H4 (cell line): ENCODE results near the gene APLP1. TPM values are rescaled to one million over a fixed set of nuclear protein-coding genes. Genes with fewer than 3 reads are reported as not detected.
A peak's percentile ranks its signal among the peaks of the same experiment; 100 is the strongest.
"Not testable (repeated sequence)": the region's sequence is repeated elsewhere in the genome, so short reads cannot be mapped to it uniquely, and the experiment has no call there.

Experiments used
- DNase-seq: peaks from one replicate; pipeline ENCODE4 v3.0.0-alpha.2; 2015; ENCODE audit warnings: low spot score
- total RNA-seq: library from RNA; depleted of rRNA; stranded (reverse); fragments of >200 nt; shearing (Covaris generic); gene quantifications from 2 replicates; pipeline ENCODE4 v1.2.3, GENCODE V29; 2014

Gene APLP1
- total RNA-seq, 1 experiment from 2014 or later: 45.8 TPM

GRCh38 chr19:35882114-35882832, 13.9 kb downstream of the APLP1 start:
- DNase-seq: peak; percentile 69

GRCh38 chr19:35883882-35884281, 15.5 kb downstream of the APLP1 start:
- DNase-seq: no peak

GRCh38 chr19:35885225-35885738, 16.9 kb downstream of the APLP1 start:
- no peak for DNase-seq

GRCh38 chr19:35885904-35886303, 17.5 kb downstream of the APLP1 start:
- DNase-seq: no peak

GRCh38 chr19:35887197-35887596, 18.8 kb downstream of the APLP1 start:
- no peak for DNase-seq

- DNase-seq: no peak
Observed at GRCh38 chr19:35888398-35888797, 20.0 kb downstream of the APLP1 start.

- no peak for DNase-seq
Observed at GRCh38 chr19:35889370-35890112, 21.2 kb downstream of the APLP1 start.

GRCh38 chr19:35890113-35890650, 21.8 kb downstream of the APLP1 start:
- DNase-seq: no peak

- DNase-seq: not testable (repeated sequence)
Observed at GRCh38 chr19:35891819-35892218, 23.4 kb downstream of the APLP1 start.

GRCh38 chr19:35894342-35894741, 26.0 kb downstream of the APLP1 start:
- DNase-seq: no peak

- DNase-seq: no peak
Observed at GRCh38 chr19:35895911-35896642, 27.7 kb downstream of the APLP1 start.

GRCh38 chr19:35896643-35897040, 28.3 kb downstream of the APLP1 start:
- DNase-seq: no peak

GRCh38 chr19:35897706-35898451, 29.5 kb downstream of the APLP1 start:
- DNase-seq: no peak

- no peak for DNase-seq
Observed at GRCh38 chr19:35898499-35898809, 30.1 kb downstream of the APLP1 start.

GRCh38 chr19:35899547-35900214, 31.3 kb downstream of the APLP1 start:
- peak; percentile 89 for DNase-seq

- no peak for DNase-seq
Observed at GRCh38 chr19:35901055-35901644, 32.8 kb downstream of the APLP1 start.

GRCh38 chr19:35901854-35902661, 33.7 kb downstream of the APLP1 start, which contains the start of gene HCST:
HCST (plus strand) TSS chr19:35902529; CDS start chr19:35902594, 65 bp downstream.
- DNase-seq: no peak

- DNase-seq: no peak
Observed at GRCh38 chr19:35902870-35903475, 34.6 kb downstream of the APLP1 start.

GRCh38 chr19:35903550-35904179, 35.3 kb downstream of the APLP1 start:
- DNase-seq: peak; percentile 90
